PC-9 (cell line): ENCODE measurements around the gene TF. TPM values are rescaled to one million over a fixed set of nuclear protein-coding genes. Genes with fewer than 3 reads are reported as not detected.

Experiments
- BruUV-seq: library from RNA; stranded (reverse); fragments of 400-500 nt; replicated peaks from 2 replicates; lab custom pipeline; 2021; lab: Mats Ljungman, UMichigan
- CTCF ChIA-PET: fragments of 300-600 bp; sonication (Branson Sonifier 250); formaldehyde crosslinking; loops from one replicate; lab custom pipeline; 2022; ENCODE audit warnings: antibody characterized with exemption; lab: Charles Lee
- POLR2A ChIA-PET: fragments of 300-600 bp; sonication (Branson Sonifier 250); formaldehyde crosslinking; loops from one replicate; lab custom pipeline; 2022; ENCODE audit warnings: antibody characterized with exemption; ENCODE audit not compliant: unreplicated experiment; lab: Charles Lee
- DNase-seq, 2 experiments: peaks; one replicate each; pipeline versions ENCODE4 v3.0.0 to v3.0.0-alpha.2; 2015 to 2022; ENCODE audit warnings: mixed read lengths in 1 of 2
- H2AFZ ChIP-seq: fragments of 200-600 bp; sonication (generic); 2 replicates; pipeline ENCODE4 v1.8.1; 2017; ENCODE audit warnings: antibody characterized with exemption
- H3F3A ChIP-seq: fragments of 200-600 bp; sonication (generic); 2 replicates; pipeline ENCODE4 v1.8.1; 2017; ENCODE audit warnings: antibody characterized with exemption, mild to moderate bottlenecking, low read depth; ENCODE audit not compliant: insufficient read depth
- H3K27ac ChIP-seq: fragments of 200-600 bp; sonication (generic); 2 replicates; pipeline ENCODE4 v1.6.1; 2016; ENCODE audit warnings: mixed run types
- H3K27me3 ChIP-seq: fragments of 200-600 bp; sonication (generic); 2 replicates; pipeline ENCODE4 v1.6.1; 2016; ENCODE audit warnings: low read depth, mixed run types; ENCODE audit not compliant: insufficient read depth
- H3K36me3 ChIP-seq: fragments of 200-600 bp; sonication (generic); 2 replicates; pipeline ENCODE4 v1.6.1; 2016; ENCODE audit warnings: low read depth, mixed run types
- H3K4me1 ChIP-seq: fragments of 200-600 bp; sonication (generic); replicated peaks from 2 replicates; pipeline ENCODE4 v1.6.1; 2016; ENCODE audit warnings: mixed run types; ENCODE audit not compliant: insufficient read depth
- H3K4me2 ChIP-seq: fragments of 200-600 bp; sonication (generic); 2 replicates; pipeline ENCODE4 v1.6.1; 2017; ENCODE audit warnings: mixed run types
- H3K4me3 ChIP-seq: fragments of 200-600 bp; sonication (generic); 2 replicates; pipeline ENCODE4 v1.6.1; 2016; ENCODE audit warnings: mixed run types
- H3K79me2 ChIP-seq: fragments of 200-600 bp; sonication (generic); 2 replicates; pipeline ENCODE4 v1.6.1; 2017; ENCODE audit warnings: low read depth, mixed run types
- H3K9me2 ChIP-seq: fragments of 200-600 bp; sonication (generic); 2 replicates; pipeline ENCODE4 v1.8.1; 2017; ENCODE audit warnings: mild to moderate bottlenecking; ENCODE audit not compliant: insufficient read depth
- H3K9me3 ChIP-seq: fragments of 200-600 bp; sonication (generic); 2 replicates; pipeline ENCODE4 v1.8.1; 2016; ENCODE audit warnings: low read depth; ENCODE audit not compliant: insufficient read depth
- H4K20me1 ChIP-seq: fragments of 200-600 bp; sonication (generic); 2 replicates; pipeline ENCODE4 v1.8.1; 2017; ENCODE audit not compliant: insufficient read depth
- EZH2 ChIP-seq: fragments of 200-600 bp; sonication (generic); IDR thresholded peaks from 2 replicates; pipeline ENCODE4 v1.8.0; 2017; ENCODE audit warnings: antibody characterized with exemption, low read depth
- intact Hi-C: fragments of 100-400 bp; cut with micrococcal nuclease; formaldehyde crosslinking; loops from one replicate; pipeline ENCODE4 v1.10.0; 2022; ENCODE audit not compliant: unreplicated experiment
- total RNA-seq: library from RNA; stranded (reverse); gene quantifications from 2 replicates; pipeline ENCODE4 v1.2.3, GENCODE V29; 2021
- TF ChIP-seq, protein P1 (sequence below): fragments of 200-600 bp; sonication (generic); conservative IDR thresholded peaks from 2 replicates; pipeline ENCODE4 v1.6.1; 2017; ENCODE audit warnings: mixed run types, antibody characterized with exemption, mild to moderate bottlenecking, moderate library complexity

Gene TF
- total RNA-seq, 1 experiment from 2014 or later = 0.24 TPM

DNA sequence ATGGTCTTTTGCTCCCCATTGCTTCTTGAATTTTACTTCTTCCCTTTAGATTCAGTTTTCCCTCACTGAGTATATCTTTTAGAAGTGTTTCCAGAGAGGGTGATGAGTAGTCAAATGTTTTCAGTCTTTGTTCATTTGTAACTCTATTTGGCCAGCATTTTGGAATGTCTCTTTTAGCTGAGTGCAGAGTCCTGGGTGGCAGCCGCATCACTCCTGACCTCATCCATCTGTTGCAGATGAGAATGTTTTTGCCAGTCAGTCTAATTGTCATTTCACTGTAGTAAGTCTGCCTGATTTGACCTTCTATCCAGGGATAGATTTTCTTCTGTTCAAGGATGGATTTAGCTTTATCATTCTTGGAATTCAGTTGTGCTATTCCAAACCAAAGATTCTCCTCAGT, 66.7 kb downstream of the TF start:
- 0 out of 2 replicates have a peak, but pooled peaks cover 3% of the 10 kb centered on the region for H3K79me2 ChIP-seq
- no peaks in the 10 kb centered on the region for H3K4me1 ChIP-seq
- no peak overlapping the region for H3K4me3 ChIP-seq
- TF ChIP-seq, protein P1, sequence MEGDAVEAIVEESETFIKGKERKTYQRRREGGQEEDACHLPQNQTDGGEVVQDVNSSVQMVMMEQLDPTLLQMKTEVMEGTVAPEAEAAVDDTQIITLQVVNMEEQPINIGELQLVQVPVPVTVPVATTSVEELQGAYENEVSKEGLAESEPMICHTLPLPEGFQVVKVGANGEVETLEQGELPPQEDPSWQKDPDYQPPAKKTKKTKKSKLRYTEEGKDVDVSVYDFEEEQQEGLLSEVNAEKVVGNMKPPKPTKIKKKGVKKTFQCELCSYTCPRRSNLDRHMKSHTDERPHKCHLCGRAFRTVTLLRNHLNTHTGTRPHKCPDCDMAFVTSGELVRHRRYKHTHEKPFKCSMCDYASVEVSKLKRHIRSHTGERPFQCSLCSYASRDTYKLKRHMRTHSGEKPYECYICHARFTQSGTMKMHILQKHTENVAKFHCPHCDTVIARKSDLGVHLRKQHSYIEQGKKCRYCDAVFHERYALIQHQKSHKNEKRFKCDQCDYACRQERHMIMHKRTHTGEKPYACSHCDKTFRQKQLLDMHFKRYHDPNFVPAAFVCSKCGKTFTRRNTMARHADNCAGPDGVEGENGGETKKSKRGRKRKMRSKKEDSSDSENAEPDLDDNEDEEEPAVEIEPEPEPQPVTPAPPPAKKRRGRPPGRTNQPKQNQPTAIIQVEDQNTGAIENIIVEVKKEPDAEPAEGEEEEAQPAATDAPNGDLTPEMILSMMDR = no peak
- ChIA-PET CTCF (no interaction called here), POLR2A (no interaction called here)
- H3K9me3 ChIP-seq = no peaks in the 10 kb centered on the region
- H4K20me1 ChIP-seq = no peaks in the 10 kb centered on the region
- intact Hi-C loops = no loop called here
- no peaks in the 10 kb centered on the region for H3K9me2 ChIP-seq
- BruUV-seq = no TSS peak
- no peak overlapping the region for H3K4me2 ChIP-seq
- H3K27ac ChIP-seq = no peak overlapping the region
- H3K36me3 ChIP-seq = peaks cover 56% of the 10 kb centered on the region
- H2AFZ ChIP-seq = no peak overlapping the region
- no peaks in the 10 kb centered on the region for H3K27me3 ChIP-seq
- no peak for DNase-seq
- peaks cover 3% of the 10 kb centered on the region; the same call in 1 of the 2 replicates for H3F3A ChIP-seq

GRCh38 chr3:133815386-133815785, 69.2 kb downstream of the TF start:
- Histone ChIP-seq H3K4me3 (no peak overlapping the region), H3K9me2 (no peaks in the 10 kb centered on the region), H3K9me3 (no peaks in the 10 kb centered on the region), H2AFZ (no peak overlapping the region), H3K36me3 (peaks cover 58% of the 10 kb centered on the region), H3K4me1 (no peaks in the 10 kb centered on the region), H3F3A (0 out of 2 replicates have a peak, but pooled peaks cover 4% of the 10 kb centered on the region), H3K79me2 (no peaks in the 10 kb centered on the region), H3K27me3 (no peaks in the 10 kb centered on the region), H3K27ac (no peak overlapping the region), H4K20me1 (no peaks in the 10 kb centered on the region), H3K4me2 (no peak overlapping the region)
- intact Hi-C loops = loop anchor here (5.0 kb wide), 1 partner anchor 662 kb away; no protein-coding TSS in a partner anchor
- no peak for DNase-seq
- ChIA-PET POLR2A (no interaction called here), CTCF (no interaction called here)
- no peak for TF ChIP-seq EZH2
- TF ChIP-seq, protein P1 = no peak
- BruUV-seq = no TSS peak

GRCh38 chr3:133820129-133820528, 73.9 kb downstream of the TF start:
- no peaks in the 10 kb centered on the region for H3K9me2 ChIP-seq
- H3K4me2 ChIP-seq = no peak overlapping the region
- ChIA-PET CTCF (interaction anchor here (0.5 kb wide), 1 partner anchor 427 kb away, joined by 6 read pairs; no protein-coding TSS in a partner anchor), POLR2A (no interaction called here)
- H3K27ac ChIP-seq = no peak overlapping the region
- no peaks in the 10 kb centered on the region for H3K27me3 ChIP-seq
- H3K4me1 ChIP-seq = no peaks in the 10 kb centered on the region
- H3F3A ChIP-seq = 0 out of 2 replicates have a peak, but pooled peaks cover 4% of the 10 kb centered on the region
- TF ChIP-seq, protein P1 = no peak
- no peak for TF ChIP-seq EZH2
- no peaks in the 10 kb centered on the region for H3K9me3 ChIP-seq
- H2AFZ ChIP-seq = no peak overlapping the region
- H4K20me1 ChIP-seq = no peaks in the 10 kb centered on the region
- no peak for DNase-seq
- H3K36me3 ChIP-seq = peaks cover 45% of the 10 kb centered on the region
- BruUV-seq = no TSS peak
- H3K4me3 ChIP-seq = no peak overlapping the region
- no peaks in the 10 kb centered on the region for H3K79me2 ChIP-seq
- intact Hi-C loops = loop anchor here (5.0 kb wide), 1 partner anchor 667 kb away; the partner anchor contains the start of genes ANAPC13 and CEP63
